A673 (cell line): ENCODE data around the gene XIRP2. TPM values are rescaled to one million over a fixed set of nuclear protein-coding genes. Genes with fewer than 3 reads are reported as not detected.

Experiments used
- BruUV-seq: library from RNA; stranded (reverse); fragments of 400-500 nt; replicated peaks from 2 replicates; lab custom pipeline; 2021; lab: Mats Ljungman, UMichigan
- CTCF ChIA-PET: fragments of 300-600 bp; sonication (Branson Sonifier 250); formaldehyde crosslinking; loops from one replicate; lab custom pipeline; 2022; ENCODE audit warnings: antibody characterized with exemption; lab: Charles Lee
- POLR2A ChIA-PET: fragments of 300-600 bp; sonication (Branson Sonifier 250); formaldehyde crosslinking; loops from one replicate; lab custom pipeline; 2022; ENCODE audit warnings: antibody characterized with exemption; ENCODE audit not compliant: low non-redundant PET; lab: Charles Lee
- DNase-seq: peaks from one replicate; pipeline ENCODE4 v3.0.0-alpha.2; 2015; ENCODE audit warnings: low spot score
- H3K27ac ChIP-seq: fragments of 200-600 bp; sonication (generic); 2 replicates; pipeline ENCODE4 v1.5.1; 2016; ENCODE audit warnings: mixed run types, low read depth, mild to moderate bottlenecking, mixed read lengths, antibody characterized with exemption, low read length; ENCODE audit not compliant: poor library complexity, severe bottlenecking
- H3K27me3 ChIP-seq: fragments of 200-600 bp; sonication (generic); replicated peaks from 2 replicates; pipeline ENCODE4 v1.6.1; 2017; ENCODE audit warnings: mixed run types, low read depth, mild to moderate bottlenecking, mixed read lengths, antibody characterized with exemption, low read length; ENCODE audit not compliant: insufficient read depth, poor library complexity
- H3K36me3 ChIP-seq: fragments of 200-600 bp; sonication (generic); 2 replicates; pipeline ENCODE4 v1.6.1; 2016; ENCODE audit warnings: mixed run types, mild to moderate bottlenecking, mixed read lengths, antibody characterized with exemption, low read length; ENCODE audit not compliant: insufficient read depth, poor library complexity, severe bottlenecking
- H3K4me1 ChIP-seq: fragments of 200-600 bp; sonication (generic); 2 replicates; pipeline ENCODE4 v1.6.1; 2017; ENCODE audit warnings: mixed run types, mild to moderate bottlenecking, mixed read lengths, antibody characterized with exemption, low read length; ENCODE audit not compliant: insufficient read depth, poor library complexity, severe bottlenecking
- H3K4me3 ChIP-seq: fragments of 200-600 bp; sonication (generic); 2 replicates; pipeline ENCODE4 v1.5.1; 2016; ENCODE audit warnings: low read depth, mixed run types, mild to moderate bottlenecking, mixed read lengths, low read length; ENCODE audit not compliant: poor library complexity, severe bottlenecking
- H3K9me3 ChIP-seq: fragments of 200-600 bp; sonication (generic); 2 replicates; pipeline ENCODE4 v1.6.1; 2016; ENCODE audit warnings: mixed run types, low read depth, mild to moderate bottlenecking, mixed read lengths, antibody characterized with exemption, low read length; ENCODE audit not compliant: poor library complexity, severe bottlenecking
- CTCF ChIP-seq: fragments of 300-800, 200-600 bp; sonication (generic); conservative IDR thresholded peaks from 2 replicates; pipeline ENCODE4 v1.5.1; 2017; ENCODE audit warnings: low read depth, mild to moderate bottlenecking, antibody characterized with exemption, low read length, moderate library complexity, mixed read lengths
- EZH2 ChIP-seq: fragments of 200-600 bp; sonication (generic); IDR thresholded peaks from 2 replicates; pipeline ENCODE4 v1.6.1; 2017; ENCODE audit warnings: borderline replicate concordance, low read depth, mild to moderate bottlenecking, mixed read lengths, antibody characterized with exemption, low read length; ENCODE audit not compliant: poor library complexity, severe bottlenecking
- intact Hi-C: fragments of 100-400 bp; cut with micrococcal nuclease; formaldehyde crosslinking; loops from one replicate; pipeline ENCODE4 v1.10.0; 2022; ENCODE audit not compliant: unreplicated experiment
- total RNA-seq: library from RNA; stranded (reverse); gene quantifications from 2 replicates; pipeline ENCODE4 v1.2.3, GENCODE V29; 2021

Gene XIRP2
- total RNA-seq, 1 experiment from 2014 or later = 0.04 TPM

DNA sequence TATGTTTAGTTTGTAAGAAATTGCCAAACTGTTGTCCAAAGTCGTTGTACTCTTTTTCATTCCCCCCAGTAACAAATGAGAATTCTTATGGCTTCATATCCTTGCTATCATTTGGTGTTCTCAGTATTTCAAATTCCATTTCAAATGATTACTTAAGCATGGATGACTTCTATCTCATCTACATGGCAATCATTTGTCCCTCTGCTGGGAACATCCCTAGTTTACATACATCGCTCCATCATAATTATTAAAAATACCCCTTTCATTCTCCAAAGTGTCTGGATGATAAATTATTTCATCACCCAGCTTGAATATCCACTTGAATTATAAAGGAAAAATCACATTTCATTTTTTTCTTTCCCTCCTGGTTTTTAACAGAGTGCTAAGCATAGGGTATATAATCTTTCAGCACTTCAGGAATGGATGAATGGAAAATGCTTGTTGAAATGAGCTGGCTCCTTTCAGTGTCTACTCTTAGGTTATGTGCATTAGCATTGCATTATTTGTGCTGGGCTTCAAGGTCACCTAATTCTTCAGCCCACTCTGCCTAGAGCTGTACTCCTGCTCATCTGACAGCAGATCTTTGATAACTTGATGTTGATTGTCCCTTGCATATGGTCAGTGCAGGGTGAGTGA lies 33.1 kb downstream of the XIRP2 start:
- Histone ChIP-seq H3K27me3 (no peaks in the 10 kb centered on the region), H3K36me3 (no peaks in the 10 kb centered on the region), H3K27ac (no peak overlapping the region), H3K9me3 (no peaks in the 10 kb centered on the region), H3K4me3 (no peak overlapping the region), H3K4me1 (no peaks in the 10 kb centered on the region)
- DNase-seq = no peak
- no peak for TF ChIP-seq EZH2
- no peak for TF ChIP-seq CTCF
- ChIA-PET POLR2A (no interaction called here), CTCF (no interaction called here)
- BruUV-seq = no TSS peak
- intact Hi-C loops = no loop called here

- H3K4me1 ChIP-seq = no peaks in the 10 kb centered on the region
- no TSS peak for BruUV-seq
- CTCF ChIA-PET = no interaction called here
- TF ChIP-seq EZH2 = no peak
- no peak for TF ChIP-seq CTCF
- POLR2A ChIA-PET = no interaction called here
- no peak overlapping the region for H3K4me3 ChIP-seq
- intact Hi-C loops = no loop called here
- no peak overlapping the region for H3K27ac ChIP-seq
- H3K36me3 ChIP-seq = no peaks in the 10 kb centered on the region
- no peaks in the 10 kb centered on the region for H3K27me3 ChIP-seq
- no peak for DNase-seq
- H3K9me3 ChIP-seq = no peaks in the 10 kb centered on the region
Observed at GRCh38 chr2:166924967-166925366, 36.7 kb downstream of the XIRP2 start.

DNA sequence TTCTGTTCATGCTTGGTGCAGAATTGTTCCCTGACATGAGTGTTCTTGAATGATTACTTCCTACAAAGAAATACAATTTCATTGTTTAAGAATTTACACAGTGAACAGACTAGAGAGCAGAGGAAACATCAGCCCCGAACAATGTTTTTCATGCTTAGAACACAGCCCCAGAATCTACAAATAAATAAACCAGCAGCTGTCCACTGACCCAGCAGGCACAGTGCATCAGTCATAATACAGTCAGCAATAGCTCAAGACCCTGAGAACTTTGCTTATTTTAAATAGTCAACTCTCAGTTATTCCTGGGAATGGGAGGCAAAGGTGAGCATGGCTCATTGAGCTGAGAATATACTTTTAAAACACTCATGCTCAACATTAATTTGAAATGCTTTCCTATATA lies 38.4 kb downstream of the XIRP2 start:
- Histone ChIP-seq H3K27ac (no peak overlapping the region), H3K36me3 (no peaks in the 10 kb centered on the region), H3K4me3 (no peak overlapping the region), H3K4me1 (no peaks in the 10 kb centered on the region), H3K9me3 (no peaks in the 10 kb centered on the region), H3K27me3 (no peaks in the 10 kb centered on the region)
- intact Hi-C loops = no loop called here
- ChIA-PET POLR2A (no interaction called here), CTCF (no interaction called here)
- BruUV-seq = no TSS peak
- DNase-seq = no peak
- no peak for TF ChIP-seq CTCF
- no peak for TF ChIP-seq EZH2
